ENCODE results near the gene P2RX2.

DNA sequence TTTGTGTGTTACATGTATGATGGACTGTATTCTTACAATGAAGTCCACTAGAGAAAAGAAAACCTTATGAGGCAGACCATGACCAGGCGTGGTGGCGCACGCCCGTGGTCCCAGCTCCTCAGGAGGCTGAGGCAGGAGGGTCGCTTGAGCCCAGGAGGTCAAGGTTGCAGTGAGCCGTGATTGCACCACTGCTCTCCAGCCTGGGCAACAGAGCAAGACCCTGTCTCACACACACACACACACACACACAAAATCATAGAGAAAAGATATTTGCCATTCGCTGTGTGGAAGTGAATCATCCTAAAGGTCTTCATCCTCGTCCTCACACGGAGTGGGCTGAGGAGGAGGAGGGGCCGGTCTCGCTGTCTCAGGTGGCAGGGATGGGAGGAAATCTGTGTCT, 40.5 kb upstream of the P2RX2 start:
- TF ChIP-seq POLR2A (IDR thresholded peaks at IDR 0.05; ENCODE audit: borderline replicate concordance, extremely low read depth, insufficient read depth, insufficient read length) (no peak), EZH2phosphoT487 (IDR thresholded peaks at IDR 0.05; ENCODE audit: borderline replicate concordance) (no peak), POLR2AphosphoS5 (IDR thresholded peaks at IDR 0.05; ENCODE audit: low read depth, low read length) (no peak), REST (IDR thresholded peaks at IDR 0.05; ENCODE audit: low read depth) (no peak), SRF (IDR thresholded peaks at IDR 0.05; ENCODE audit: low read depth) (no peak), MAX (IDR thresholded peaks at IDR 0.05) (no peak), RAD21 (IDR thresholded peaks at IDR 0.05; ENCODE audit: low read depth) (no peak)
- TF ChIP-seq, protein P1, sequence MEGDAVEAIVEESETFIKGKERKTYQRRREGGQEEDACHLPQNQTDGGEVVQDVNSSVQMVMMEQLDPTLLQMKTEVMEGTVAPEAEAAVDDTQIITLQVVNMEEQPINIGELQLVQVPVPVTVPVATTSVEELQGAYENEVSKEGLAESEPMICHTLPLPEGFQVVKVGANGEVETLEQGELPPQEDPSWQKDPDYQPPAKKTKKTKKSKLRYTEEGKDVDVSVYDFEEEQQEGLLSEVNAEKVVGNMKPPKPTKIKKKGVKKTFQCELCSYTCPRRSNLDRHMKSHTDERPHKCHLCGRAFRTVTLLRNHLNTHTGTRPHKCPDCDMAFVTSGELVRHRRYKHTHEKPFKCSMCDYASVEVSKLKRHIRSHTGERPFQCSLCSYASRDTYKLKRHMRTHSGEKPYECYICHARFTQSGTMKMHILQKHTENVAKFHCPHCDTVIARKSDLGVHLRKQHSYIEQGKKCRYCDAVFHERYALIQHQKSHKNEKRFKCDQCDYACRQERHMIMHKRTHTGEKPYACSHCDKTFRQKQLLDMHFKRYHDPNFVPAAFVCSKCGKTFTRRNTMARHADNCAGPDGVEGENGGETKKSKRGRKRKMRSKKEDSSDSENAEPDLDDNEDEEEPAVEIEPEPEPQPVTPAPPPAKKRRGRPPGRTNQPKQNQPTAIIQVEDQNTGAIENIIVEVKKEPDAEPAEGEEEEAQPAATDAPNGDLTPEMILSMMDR (IDR thresholded peaks at IDR 0.05 in 2 of 3, conservative IDR thresholded peaks at IDR 0.05 in 1 of 3; ENCODE audit: borderline replicate concordance in 1 of 3, insufficient read depth in 1 of 3, low read depth in 2 of 3, low read length in 2 of 3) = no peak

All from HCT116 (cell line).